Calu3 (cell line): ENCODE data around the gene GLIPR1L2. TPM values are rescaled to one million over a fixed set of nuclear protein-coding genes. Genes with fewer than 3 reads are reported as not detected.
"Not testable (repeated sequence)": the region's sequence is repeated elsewhere in the genome, so short reads cannot be mapped to it uniquely, and the experiment has no call there.

Experiments
- BruUV-seq: library from RNA; stranded (reverse); fragments of 400-500 nt; replicated peaks from 2 replicates; lab custom pipeline; 2021; lab: Mats Ljungman, UMichigan
- CTCF ChIA-PET: fragments of 300-600 bp; sonication (Branson Sonifier 250); formaldehyde crosslinking; loops from one replicate; lab custom pipeline; 2022; ENCODE audit warnings: antibody characterized with exemption; lab: Charles Lee
- DNase-seq: peaks from one replicate; pipeline ENCODE4 v3.0.0; 2022
- H3K27ac Mint-ChIP-seq: one replicate; pipeline ENCODE4 v1.8.0; 2022; ENCODE audit warnings: mixed read lengths; ENCODE audit not compliant: unreplicated experiment
- H3K27me3 Mint-ChIP-seq: one replicate; pipeline ENCODE4 v1.8.0; 2022; ENCODE audit warnings: mixed read lengths; ENCODE audit not compliant: unreplicated experiment
- H3K36me3 Mint-ChIP-seq: one replicate; pipeline ENCODE4 v1.8.0; 2022; ENCODE audit warnings: mild to moderate bottlenecking, moderate library complexity, mixed read lengths; ENCODE audit not compliant: insufficient read depth, unreplicated experiment
- H3K4me1 Mint-ChIP-seq: one replicate; pipeline ENCODE4 v1.8.0; 2022; ENCODE audit warnings: mild to moderate bottlenecking, low read depth, mixed read lengths; ENCODE audit not compliant: unreplicated experiment
- H3K4me3 Mint-ChIP-seq: one replicate; pipeline ENCODE4 v1.8.0; 2022; ENCODE audit warnings: mild to moderate bottlenecking, low read depth, moderate library complexity, mixed read lengths; ENCODE audit not compliant: unreplicated experiment
- H3K9me3 Mint-ChIP-seq: one replicate; pipeline ENCODE4 v1.8.0; 2022; ENCODE audit warnings: low read depth, mixed read lengths; ENCODE audit not compliant: unreplicated experiment
- CTCF ChIP-seq: fragments of 200-600 bp; IDR thresholded peaks from one replicate; pipeline ENCODE4 v1.8.0; 2022; ENCODE audit warnings: antibody characterized with exemption; ENCODE audit not compliant: unreplicated experiment
- intact Hi-C: fragments of 100-400 bp; cut with micrococcal nuclease; formaldehyde crosslinking; loops from one replicate; pipeline ENCODE4 v1.10.0; 2022; ENCODE audit not compliant: unreplicated experiment
- total RNA-seq: library from RNA; stranded (reverse); gene quantifications from 2 replicates; pipeline ENCODE4 v1.2.3, GENCODE V29; 2022

Gene GLIPR1L2
- total RNA-seq, 1 experiment from 2014 or later = 0.76 TPM

- no peak for DNase-seq
- no peaks in the 10 kb centered on the region for H3K36me3 Mint-ChIP-seq
- no peak for TF ChIP-seq CTCF
- H3K27me3 Mint-ChIP-seq = no peaks in the 10 kb centered on the region
- BruUV-seq = no TSS peak
- no peak overlapping the region for H3K4me3 Mint-ChIP-seq
- no peak overlapping the region for H3K27ac Mint-ChIP-seq
- H3K9me3 Mint-ChIP-seq = peaks cover 16% of the 10 kb centered on the region
- CTCF ChIA-PET = interaction anchor here (0.7 to 1.6 kb wide), 4 partner anchors 9 to 67 kb away, joined by 3 to 5 read pairs (median 4); no protein-coding TSS in a partner anchor
- intact Hi-C loops = no loop called here
- H3K4me1 Mint-ChIP-seq = peaks cover 16% of the 10 kb centered on the region
These were observed 46.7 kb downstream of the GLIPR1L2 start for GRCh38 chr12:75437564-75437963.

GRCh38 chr12:75438059-75438754, 47.3 kb downstream of the GLIPR1L2 start:
- Mint-ChIP-seq H3K4me3 (no peak overlapping the region), H3K4me1 (peaks cover 22% of the 10 kb centered on the region), H3K36me3 (no peaks in the 10 kb centered on the region), H3K9me3 (peaks cover 16% of the 10 kb centered on the region), H3K27ac (no peak overlapping the region), H3K27me3 (no peaks in the 10 kb centered on the region)
- CTCF ChIA-PET = interaction anchor here (1.4 to 1.6 kb wide), 3 partner anchors 9 to 66 kb away, joined by 3 to 5 read pairs (median 4); no protein-coding TSS in a partner anchor
- BruUV-seq = no TSS peak
- no peak for DNase-seq
- intact Hi-C loops = no loop called here
- no peak for TF ChIP-seq CTCF

GRCh38 chr12:75439048-75439447, 48.2 kb downstream of the GLIPR1L2 start:
- intact Hi-C loops = no loop called here
- Mint-ChIP-seq H3K36me3 (no peaks in the 10 kb centered on the region), H3K27ac (no peak overlapping the region), H3K9me3 (peaks cover 10% of the 10 kb centered on the region), H3K27me3 (no peaks in the 10 kb centered on the region), H3K4me1 (peaks cover 31% of the 10 kb centered on the region), H3K4me3 (no peak overlapping the region)
- no peak for TF ChIP-seq CTCF
- CTCF ChIA-PET = no interaction called here
- BruUV-seq = no TSS peak
- no peak for DNase-seq

GRCh38 chr12:75439930-75440329, 49.0 kb downstream of the GLIPR1L2 start:
- Mint-ChIP-seq H3K36me3 (no peaks in the 10 kb centered on the region), H3K27ac (no peak overlapping the region), H3K4me3 (no peak overlapping the region), H3K9me3 (peaks cover 7% of the 10 kb centered on the region), H3K27me3 (no peaks in the 10 kb centered on the region), H3K4me1 (peaks cover 40% of the 10 kb centered on the region)
- TF ChIP-seq CTCF = no peak
- intact Hi-C loops = no loop called here
- no peak for DNase-seq
- BruUV-seq = no TSS peak
- CTCF ChIA-PET = no interaction called here

- H3K36me3 Mint-ChIP-seq, BruUV-seq, H3K9me3 Mint-ChIP-seq, intact Hi-C loops, CTCF ChIA-PET, H3K27me3 Mint-ChIP-seq, H3K4me3 Mint-ChIP-seq, DNase-seq: not testable (repeated sequence)
- Mint-ChIP-seq H3K27ac (peak overlapping the region; percentile 35), H3K4me1 (peaks cover 58% of the 10 kb centered on the region)
These were observed 51.0 kb downstream of the GLIPR1L2 start for GRCh38 chr12:75441687-75442449.

- not testable (repeated sequence) for BruUV-seq
These were observed 51.6 kb downstream of the GLIPR1L2 start for GRCh38 chr12:75442454-75442853.

More at GRCh38 chr12:75442454-75442853, 51.6 kb downstream of the GLIPR1L2 start:
- intact Hi-C loops, H3K4me3 Mint-ChIP-seq, DNase-seq, CTCF ChIA-PET, H3K36me3 Mint-ChIP-seq, H3K27me3 Mint-ChIP-seq, H3K9me3 Mint-ChIP-seq: not testable (repeated sequence)
- H3K4me1 Mint-ChIP-seq = peaks cover 64% of the 10 kb centered on the region
- H3K27ac Mint-ChIP-seq = peak overlapping the region; percentile 35
